ENCODE data around the gene NSA2.
"Not testable (repeated sequence)": the region's sequence is repeated elsewhere in the genome, so short reads cannot be mapped to it uniquely, and the experiment has no call there.

Gene NSA2

DNA sequence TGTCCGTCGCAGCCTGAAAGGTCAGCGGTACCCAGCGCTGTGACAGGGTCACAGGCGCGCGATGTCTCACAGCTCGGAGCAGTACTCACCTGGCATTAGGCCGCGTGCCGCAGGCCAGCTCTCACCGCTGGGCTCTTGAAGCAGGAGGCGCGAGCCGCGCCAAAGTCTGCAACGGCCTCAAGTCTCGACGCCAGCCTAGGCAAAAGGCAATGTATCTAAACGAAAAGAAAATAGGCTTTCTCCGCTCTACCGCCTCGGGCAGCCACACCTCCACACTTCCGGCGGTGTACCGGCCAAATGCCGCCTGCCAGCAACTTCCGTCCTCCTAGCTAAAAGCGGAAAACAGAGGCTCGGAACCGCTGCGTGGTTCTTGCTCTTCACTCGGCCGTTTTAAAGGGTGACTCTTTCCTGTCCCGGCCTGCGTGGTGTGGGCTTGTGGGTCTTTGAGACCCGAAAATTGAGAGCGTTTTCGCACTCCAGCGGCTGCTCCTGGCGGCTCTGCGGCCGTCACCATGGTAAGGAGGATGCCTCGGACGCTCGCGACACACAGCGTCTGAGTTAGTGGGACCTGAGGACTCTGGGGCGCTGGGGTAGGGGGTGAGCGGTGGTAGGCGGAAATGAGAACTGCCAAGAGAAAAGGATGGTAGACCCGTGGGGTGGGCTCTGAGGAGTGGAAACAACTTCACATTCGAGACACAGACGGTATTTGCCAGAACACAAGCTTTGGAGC is at the start of gene NSA2, which contains the start of gene GFM2:
Gene NSA2 (plus strand): TSS at position 401 of the 730 bp plus-strand sequence. CDS start 112 bp downstream, at position 513.
Gene GFM2 (minus strand): TSS at position 269 of the 730 bp plus-strand sequence. CDS start 3,375 bp downstream, outside the sequence.
- H3K36me3 Mint-ChIP-seq (ENCODE audit: low read depth) = peaks cover 58% of the 10 kb centered on the region
- H3K9me3 Mint-ChIP-seq = no peaks in the 10 kb centered on the region
- H3K27ac Mint-ChIP-seq = peak within 1 kb of the TSS; percentile 93
- H3K4me1 Mint-ChIP-seq (ENCODE audit: low read depth) = peaks cover 30% of the 10 kb centered on the region
- peak within 1 kb of the TSS; percentile 100 for H3K4me3 Mint-ChIP-seq
- intact Hi-C loops (cut with micrococcal nuclease) = loop anchor here (1.0 to 10.0 kb wide), 5 partner anchors 82 to 1200 kb away; partner anchors contain the start of genes ANKRA2, HEXB and UTP15
- no peaks in the 10 kb centered on the region for H3K27me3 Mint-ChIP-seq

DNA sequence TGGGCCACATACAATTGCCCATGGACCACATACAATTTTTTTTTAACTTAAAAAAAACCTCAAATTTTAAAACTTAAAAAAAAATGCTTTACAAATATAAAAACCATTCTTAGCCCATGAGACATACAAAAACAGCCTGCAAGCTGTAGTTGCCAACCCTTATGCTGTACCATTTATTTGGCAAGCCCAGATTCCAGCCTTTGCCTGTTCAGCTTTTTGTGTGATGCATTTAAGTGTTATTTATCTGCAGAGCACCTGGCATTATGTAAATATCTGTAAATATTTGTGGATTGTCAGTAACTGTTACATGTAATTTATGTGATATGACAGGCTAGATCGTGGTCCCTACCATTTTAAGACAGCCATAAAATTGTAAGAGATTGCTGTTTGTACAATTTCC is 49.5 kb upstream of the NSA2 start:
- no peak overlapping the region for H3K4me3 Mint-ChIP-seq
- H3K27me3 Mint-ChIP-seq = no peaks in the 10 kb centered on the region
- H3K27ac Mint-ChIP-seq = no peak overlapping the region
- intact Hi-C loops (cut with micrococcal nuclease) = no loop called here
- peaks cover 81% of the 10 kb centered on the region for H3K36me3 Mint-ChIP-seq (ENCODE audit: low read depth)
- no peaks in the 10 kb centered on the region for H3K9me3 Mint-ChIP-seq
- H3K4me1 Mint-ChIP-seq (ENCODE audit: low read depth) = no peaks in the 10 kb centered on the region

DNA sequence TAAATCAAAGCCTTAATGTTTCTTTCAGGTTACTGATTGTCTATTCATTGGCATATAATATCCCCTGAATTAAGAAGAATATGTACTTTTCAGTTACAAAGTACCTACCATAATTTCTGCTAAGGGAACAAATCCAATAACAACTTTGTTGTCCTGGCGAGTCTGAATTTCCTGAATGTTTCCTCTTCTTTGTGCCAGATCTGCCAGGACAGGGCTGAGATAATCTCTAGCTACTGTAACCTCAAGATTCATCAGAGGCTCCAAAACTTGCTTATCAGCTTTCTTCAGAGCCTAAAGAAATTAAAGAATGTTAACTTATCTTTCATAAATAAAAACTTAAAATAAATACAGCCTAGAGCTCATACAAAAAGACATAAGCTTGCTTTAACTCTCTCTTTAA is 44.8 kb upstream of the NSA2 start:
- no peaks in the 10 kb centered on the region for H3K27me3 Mint-ChIP-seq
- H3K4me3 Mint-ChIP-seq = no peak overlapping the region
- H3K36me3 Mint-ChIP-seq (ENCODE audit: low read depth) = peaks cover 76% of the 10 kb centered on the region
- no peaks in the 10 kb centered on the region for H3K4me1 Mint-ChIP-seq (ENCODE audit: low read depth)
- no peak overlapping the region for H3K27ac Mint-ChIP-seq
- H3K9me3 Mint-ChIP-seq = no peaks in the 10 kb centered on the region
- intact Hi-C loops (cut with micrococcal nuclease) = no loop called here

DNA sequence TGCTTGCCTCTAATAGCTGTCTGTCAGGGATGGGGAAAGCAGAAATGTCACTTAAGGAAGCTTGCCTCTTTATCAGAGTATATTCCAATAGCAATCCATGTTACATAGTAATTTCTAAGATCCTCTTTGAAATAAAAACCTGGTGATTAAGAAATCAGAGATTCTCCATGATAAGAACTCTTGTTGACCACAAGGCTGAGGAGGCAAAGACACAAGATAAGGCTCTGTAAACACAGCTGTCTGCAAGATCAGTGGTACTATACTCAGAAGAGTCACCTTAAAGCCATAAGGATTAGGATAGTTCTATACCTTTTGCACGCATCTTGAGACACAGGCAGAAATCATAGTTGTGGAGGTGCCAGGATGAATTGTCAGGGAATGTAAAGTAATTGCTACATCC is 41.7 kb upstream of the NSA2 start:
- intact Hi-C loops (cut with micrococcal nuclease) = no loop called here
- H3K36me3 Mint-ChIP-seq (ENCODE audit: low read depth) = peaks cover 83% of the 10 kb centered on the region
- H3K27ac Mint-ChIP-seq = no peak overlapping the region
- H3K4me1 Mint-ChIP-seq (ENCODE audit: low read depth) = no peaks in the 10 kb centered on the region
- H3K4me3 Mint-ChIP-seq = no peak overlapping the region
- no peaks in the 10 kb centered on the region for H3K9me3 Mint-ChIP-seq
- no peaks in the 10 kb centered on the region for H3K27me3 Mint-ChIP-seq

DNA sequence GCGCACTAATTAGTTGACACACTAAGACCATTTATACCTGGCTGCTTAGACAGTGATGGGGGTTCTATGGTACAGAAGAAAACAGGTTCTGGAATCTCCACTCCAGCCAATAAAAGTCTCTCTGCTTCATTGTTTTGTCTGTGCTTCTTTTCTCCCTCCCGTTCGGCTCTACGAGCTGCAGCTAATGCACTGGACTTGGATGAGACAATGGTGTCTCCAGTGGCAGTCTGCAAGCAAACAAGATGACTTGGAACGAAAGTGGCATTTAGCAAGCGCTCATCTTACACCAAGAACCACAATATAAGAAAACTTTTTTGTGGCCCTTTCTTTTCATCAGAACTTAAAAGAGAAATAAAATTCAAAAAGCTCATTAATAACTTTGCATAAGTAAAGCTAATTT is 30.3 kb upstream of the NSA2 start:
- H3K27ac Mint-ChIP-seq = no peak overlapping the region
- no peaks in the 10 kb centered on the region for H3K27me3 Mint-ChIP-seq
- H3K36me3 Mint-ChIP-seq (ENCODE audit: low read depth) = peaks cover 69% of the 10 kb centered on the region
- no peaks in the 10 kb centered on the region for H3K4me1 Mint-ChIP-seq (ENCODE audit: low read depth)
- H3K4me3 Mint-ChIP-seq = no peak overlapping the region
- H3K9me3 Mint-ChIP-seq = no peaks in the 10 kb centered on the region
- intact Hi-C loops (cut with micrococcal nuclease) = no loop called here

DNA sequence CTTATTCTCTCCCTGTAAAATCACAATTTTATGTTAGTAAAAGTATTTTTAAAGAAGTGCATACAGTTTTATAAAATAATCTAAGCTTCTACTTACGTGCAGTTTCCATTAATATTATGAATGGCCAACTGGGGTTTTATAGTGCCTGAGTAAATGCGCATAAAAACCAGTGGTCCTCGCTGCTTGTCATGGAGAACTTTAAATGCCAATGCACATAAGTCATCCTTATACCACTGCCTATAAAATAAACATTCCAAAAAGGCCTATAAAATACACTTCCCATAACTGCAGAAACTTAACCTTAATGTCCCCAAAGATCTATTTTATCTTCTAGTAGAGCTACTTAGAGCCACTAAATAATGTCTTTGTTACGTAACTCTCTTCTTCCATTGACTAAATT is 28.6 kb upstream of the NSA2 start:
- no peaks in the 10 kb centered on the region for H3K27me3 Mint-ChIP-seq

DNA sequence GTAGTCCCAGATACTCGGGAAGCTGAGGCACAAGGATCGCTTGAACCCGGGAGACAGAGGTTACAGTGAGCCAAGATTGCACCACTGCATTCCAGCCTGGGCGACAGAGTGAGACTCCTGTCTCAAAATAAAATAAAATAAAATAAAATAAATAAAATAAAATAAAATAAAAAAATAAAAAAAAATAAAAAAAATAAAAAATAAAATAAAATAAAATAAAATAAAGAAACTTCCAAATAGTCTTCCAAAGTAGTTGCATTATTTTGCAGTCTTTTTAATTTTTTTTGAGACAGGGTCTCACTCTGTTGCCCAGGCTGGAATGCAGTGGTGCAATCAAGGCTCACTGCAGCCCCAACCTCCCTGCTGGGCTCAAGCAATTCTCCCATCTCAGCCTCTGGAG is 18.3 kb upstream of the NSA2 start:
- peaks cover 87% of the 10 kb centered on the region for H3K36me3 Mint-ChIP-seq (ENCODE audit: low read depth)
- H3K27ac Mint-ChIP-seq; H3K9me3 Mint-ChIP-seq; H3K27me3 Mint-ChIP-seq; H3K4me3 Mint-ChIP-seq; H3K4me1 Mint-ChIP-seq (ENCODE audit: low read depth): not testable (repeated sequence)
- intact Hi-C loops (cut with micrococcal nuclease) = loop anchor here (10.0 kb wide), 1 partner anchor 54 kb away; no protein-coding TSS in a partner anchor

More for the DNA sequence above, 28.6 kb upstream of the NSA2 start:
- intact Hi-C loops (cut with micrococcal nuclease) = no loop called here
- H3K4me3 Mint-ChIP-seq = no peak overlapping the region
- H3K9me3 Mint-ChIP-seq = no peaks in the 10 kb centered on the region
- H3K27ac Mint-ChIP-seq = no peak overlapping the region
- H3K4me1 Mint-ChIP-seq (ENCODE audit: low read depth) = no peaks in the 10 kb centered on the region
- peaks cover 64% of the 10 kb centered on the region for H3K36me3 Mint-ChIP-seq (ENCODE audit: low read depth)

DNA sequence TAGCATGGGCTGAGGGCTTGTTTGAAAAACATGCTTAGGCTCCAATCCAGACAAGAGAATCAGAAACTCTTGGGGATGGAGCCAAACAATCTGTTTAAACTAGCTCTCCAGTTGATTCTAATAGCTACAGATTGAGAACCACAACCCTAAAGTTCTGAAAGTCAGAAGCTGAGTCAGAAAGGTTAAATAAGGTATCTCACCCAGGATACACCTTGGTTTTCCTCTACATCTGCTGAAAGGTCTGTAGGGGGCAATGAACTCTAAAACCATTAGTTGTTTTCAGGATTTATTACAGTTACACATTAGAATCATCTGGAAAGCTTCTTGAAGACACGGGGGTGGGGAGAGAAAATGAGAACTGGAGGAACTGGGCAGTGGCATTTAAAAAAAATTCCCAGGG is 5.8 kb upstream of the NSA2 start:
- no peak overlapping the region for H3K27ac Mint-ChIP-seq
- intact Hi-C loops (cut with micrococcal nuclease) = loop anchor here (10.0 kb wide), 1 partner anchor 584 kb away; no protein-coding TSS in a partner anchor
- peaks cover 48% of the 10 kb centered on the region for H3K36me3 Mint-ChIP-seq (ENCODE audit: low read depth)
- H3K4me1 Mint-ChIP-seq (ENCODE audit: low read depth) = peaks cover 22% of the 10 kb centered on the region
- peaks cover 5% of the 10 kb centered on the region for H3K9me3 Mint-ChIP-seq
- H3K27me3 Mint-ChIP-seq = no peaks in the 10 kb centered on the region
- no peak overlapping the region for H3K4me3 Mint-ChIP-seq

DNA sequence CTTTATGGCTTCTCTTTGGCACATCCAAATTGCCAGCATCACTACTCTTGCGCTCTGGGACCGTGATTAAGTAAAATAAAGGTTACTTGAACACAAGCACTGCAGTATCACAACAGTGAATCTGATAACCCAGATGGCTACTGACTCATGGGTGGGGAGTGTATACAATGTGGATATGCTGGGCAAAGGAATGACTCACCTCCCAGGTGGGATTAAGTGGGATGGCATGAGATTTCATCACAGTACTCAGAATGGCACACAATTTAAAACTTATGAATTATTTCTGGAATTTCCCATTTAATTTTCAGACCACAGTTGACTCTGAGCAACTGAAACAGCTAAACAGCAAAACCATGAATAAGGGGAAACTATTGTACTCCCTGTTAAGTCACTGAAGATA is 4.5 kb upstream of the NSA2 start:
- H3K9me3 Mint-ChIP-seq = no peaks in the 10 kb centered on the region
- no peak overlapping the region for H3K4me3 Mint-ChIP-seq
- no peak overlapping the region for H3K27ac Mint-ChIP-seq
- H3K4me1 Mint-ChIP-seq (ENCODE audit: low read depth) = peaks cover 22% of the 10 kb centered on the region
- H3K36me3 Mint-ChIP-seq (ENCODE audit: low read depth) = peaks cover 47% of the 10 kb centered on the region
- H3K27me3 Mint-ChIP-seq = no peaks in the 10 kb centered on the region
- intact Hi-C loops (cut with micrococcal nuclease) = loop anchor here (10.0 kb wide), 1 partner anchor 582 kb away; no protein-coding TSS in a partner anchor

DNA sequence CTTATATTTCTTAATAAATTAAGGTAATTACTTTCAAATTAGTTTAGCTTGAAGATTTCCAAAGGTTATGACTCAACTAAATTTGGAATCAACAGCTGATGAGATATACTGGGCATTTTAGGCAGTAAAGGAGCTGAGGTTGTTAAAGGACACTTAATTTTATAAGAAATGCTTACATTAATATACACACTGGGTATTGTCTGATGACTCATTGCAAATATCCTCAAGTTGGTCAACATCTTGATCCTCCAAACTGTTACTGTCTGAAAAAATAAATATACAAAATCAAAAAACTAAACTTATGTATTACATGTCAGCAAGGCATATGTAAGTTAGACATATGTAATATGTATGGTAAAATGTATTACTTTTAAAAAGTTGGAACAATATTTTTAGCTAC is 3.5 kb upstream of the NSA2 start:
- Mint-ChIP-seq H3K9me3 (no peaks in the 10 kb centered on the region), H3K4me1 (ENCODE audit: low read depth) (peaks cover 30% of the 10 kb centered on the region), H3K4me3 (no peak overlapping the region), H3K27ac (no peak overlapping the region), H3K27me3 (no peaks in the 10 kb centered on the region), H3K36me3 (ENCODE audit: low read depth) (peaks cover 42% of the 10 kb centered on the region)
- intact Hi-C loops (cut with micrococcal nuclease) = loop anchor here (10.0 kb wide), 1 partner anchor 581 kb away; no protein-coding TSS in a partner anchor

DNA sequence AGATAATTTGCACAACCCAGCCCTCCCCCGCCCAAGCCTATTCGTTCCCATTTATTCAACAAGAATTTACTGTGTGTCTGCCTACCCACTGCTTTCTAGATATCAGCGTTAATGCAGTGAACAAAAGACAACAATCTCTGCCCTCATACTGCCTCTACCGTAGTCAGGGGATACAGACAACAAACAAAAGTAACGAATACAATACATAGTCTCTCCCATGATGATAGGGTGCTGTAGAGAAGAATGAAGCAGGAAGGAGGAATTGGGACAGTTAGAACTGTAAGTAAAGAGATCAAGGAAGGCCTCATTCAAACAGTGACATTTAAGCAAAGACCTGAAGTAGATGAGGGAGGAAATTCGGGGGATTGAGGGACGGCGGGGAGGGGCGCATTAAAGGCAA is 1.8 kb upstream of the NSA2 start:
- H3K27ac Mint-ChIP-seq = no peak overlapping the region

DNA sequence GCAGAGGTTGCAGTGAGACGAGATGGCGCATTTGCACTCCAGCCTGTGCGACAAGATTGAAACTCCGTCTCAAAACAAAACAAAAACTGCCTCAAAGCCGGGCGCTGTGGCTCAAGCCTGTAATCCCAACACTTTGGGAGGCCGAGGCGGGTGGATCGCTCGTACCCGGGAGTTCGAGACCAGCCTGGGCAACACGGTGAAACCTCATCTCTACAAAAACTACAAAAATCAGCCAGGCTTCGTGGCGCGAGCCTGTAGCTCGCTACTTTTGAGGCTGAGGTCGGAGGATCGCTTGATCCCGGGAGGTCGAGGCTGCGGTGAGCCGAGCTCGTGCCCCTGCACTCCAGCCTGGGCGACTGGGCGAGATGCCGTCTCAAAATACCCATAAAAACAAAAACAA is 1.1 kb upstream of the NSA2 start:
- H3K27ac Mint-ChIP-seq = peak overlapping the region; percentile 93
- no peaks in the 10 kb centered on the region for H3K27me3 Mint-ChIP-seq
- peaks cover 53% of the 10 kb centered on the region for H3K36me3 Mint-ChIP-seq (ENCODE audit: low read depth)
- peak overlapping the region; percentile 100 for H3K4me3 Mint-ChIP-seq
- intact Hi-C loops (cut with micrococcal nuclease) = loop anchor here (1.0 to 10.0 kb wide), 5 partner anchors 81 to 1199 kb away; partner anchors contain the start of genes ANKRA2, HEXB and UTP15
- H3K4me1 Mint-ChIP-seq (ENCODE audit: low read depth) = peaks cover 30% of the 10 kb centered on the region
- H3K9me3 Mint-ChIP-seq = no peaks in the 10 kb centered on the region

More for the DNA sequence above, 1.8 kb upstream of the NSA2 start:
- Mint-ChIP-seq H3K9me3 (no peaks in the 10 kb centered on the region), H3K36me3 (ENCODE audit: low read depth) (peaks cover 53% of the 10 kb centered on the region), H3K4me3 (no peak overlapping the region), H3K4me1 (ENCODE audit: low read depth) (peaks cover 30% of the 10 kb centered on the region), H3K27me3 (no peaks in the 10 kb centered on the region)
- intact Hi-C loops (cut with micrococcal nuclease) = loop anchor here (5.0 to 10.0 kb wide), 3 partner anchors 93 to 1198 kb away; partner anchors contain the start of genes ANKRA2 and UTP15

DNA sequence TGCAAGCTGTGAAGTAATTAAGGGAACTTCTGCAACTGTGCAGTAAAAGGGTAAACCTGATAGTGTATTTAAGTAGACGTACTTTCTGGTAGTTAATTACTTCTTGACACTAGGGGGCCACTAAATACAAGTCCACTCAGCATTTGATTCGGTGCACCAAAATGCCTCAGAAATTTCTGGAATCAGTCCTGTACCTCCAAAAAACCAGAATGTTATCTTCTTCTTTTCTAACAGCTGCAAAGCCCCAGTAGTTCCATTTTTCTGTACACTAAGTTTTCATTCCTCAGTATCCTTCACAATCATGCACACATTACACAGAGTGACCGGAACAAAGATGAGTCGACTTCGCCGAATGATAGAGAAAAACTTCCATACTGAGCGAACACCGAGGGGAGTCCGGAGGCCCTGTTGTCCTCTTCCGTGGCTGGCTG is 616 bp upstream of the NSA2 start:
- peaks cover 30% of the 10 kb centered on the region for H3K4me1 Mint-ChIP-seq (ENCODE audit: low read depth)
- no peaks in the 10 kb centered on the region for H3K9me3 Mint-ChIP-seq
- H3K27ac Mint-ChIP-seq = peak overlapping the region; percentile 93
- intact Hi-C loops (cut with micrococcal nuclease) = loop anchor here (1.0 to 10.0 kb wide), 5 partner anchors 82 to 1199 kb away; partner anchors contain the start of genes ANKRA2, HEXB and UTP15
- H3K36me3 Mint-ChIP-seq (ENCODE audit: low read depth) = peaks cover 58% of the 10 kb centered on the region
- no peaks in the 10 kb centered on the region for H3K27me3 Mint-ChIP-seq
- peak overlapping the region; percentile 100 for H3K4me3 Mint-ChIP-seq

DNA sequence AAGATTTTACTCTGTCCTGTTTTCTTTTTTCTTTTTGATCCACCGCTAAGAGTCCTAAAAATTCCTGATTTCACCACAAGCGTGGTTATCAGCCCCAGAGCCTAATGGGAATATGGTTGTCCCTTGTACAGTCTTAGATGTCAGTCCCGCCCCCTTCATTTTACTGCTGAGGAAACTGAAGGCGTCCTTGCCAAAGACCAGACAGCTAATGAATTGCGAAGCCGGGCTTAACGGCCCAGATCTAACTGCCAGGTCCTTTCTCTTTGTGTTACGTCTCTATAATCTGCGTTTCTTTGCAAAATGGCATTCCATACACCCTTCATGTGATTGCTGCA is 497 bp downstream of the NSA2 start:
- peaks cover 58% of the 10 kb centered on the region for H3K36me3 Mint-ChIP-seq (ENCODE audit: low read depth)
- intact Hi-C loops (cut with micrococcal nuclease) = loop anchor here (2.0 to 10.0 kb wide), 4 partner anchors 83 to 1200 kb away; partner anchors contain the start of genes ANKRA2, HEXB and UTP15
- peak overlapping the region; percentile 100 for H3K4me3 Mint-ChIP-seq
- peaks cover 26% of the 10 kb centered on the region for H3K4me1 Mint-ChIP-seq (ENCODE audit: low read depth)
- H3K27ac Mint-ChIP-seq = peak overlapping the region; percentile 93
- no peaks in the 10 kb centered on the region for H3K9me3 Mint-ChIP-seq
- H3K27me3 Mint-ChIP-seq = no peaks in the 10 kb centered on the region

Data from dendritic cell treated with granulocyte-macrophage colony-stimulating factor and Interleukin-4, amounts not matched to agents 40 ng/mL and 50 ng/mL, for 4 days (primary cell).